HL-60 (cell line): Measurements from ENCODE around the gene NAAA.
"Not testable (repeated sequence)": the region's sequence is repeated elsewhere in the genome, so short reads cannot be mapped to it uniquely, and the experiment has no call there.

ENCODE experiments used
- POLR2AphosphoS5 ChIP-seq: IDR thresholded peaks from 2 replicates; pipeline ENCODE4 v1.6.1; 2012; ENCODE audit warnings: low read depth
- SPI1 ChIP-seq: IDR thresholded peaks from 2 replicates; pipeline ENCODE4 v1.6.1; 2012; ENCODE audit warnings: low read depth, mild to moderate bottlenecking, borderline replicate concordance
- TF ChIP-seq, protein P1 (sequence below): IDR thresholded peaks from one replicate; pipeline ENCODE4 v1.5.1; 2011; ENCODE audit warnings: low read length, control low read depth, inconsistent platforms; ENCODE audit not compliant: insufficient read depth

DNA sequence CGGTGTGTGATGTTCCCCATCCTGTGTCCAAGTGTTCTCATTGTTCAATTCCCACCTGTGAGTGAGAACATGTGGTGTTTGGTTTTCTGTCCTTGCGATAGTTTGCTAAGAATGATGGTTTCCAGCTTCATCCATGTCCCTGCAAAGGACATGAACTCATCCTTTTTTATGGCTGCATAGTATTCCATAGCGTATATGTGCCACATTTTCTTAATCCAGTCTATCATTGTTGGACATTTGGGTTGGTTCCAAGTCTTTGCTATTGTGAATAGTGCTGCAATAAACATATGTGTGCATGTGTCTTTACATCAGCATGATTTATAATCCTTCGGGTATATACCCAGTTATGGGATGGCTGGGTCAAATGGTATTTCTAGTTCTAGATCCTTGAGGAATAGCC lies 21.3 kb upstream of the NAAA start:
- not testable (repeated sequence) for TF ChIP-seq SPI1, POLR2AphosphoS5
- TF ChIP-seq, protein P1, sequence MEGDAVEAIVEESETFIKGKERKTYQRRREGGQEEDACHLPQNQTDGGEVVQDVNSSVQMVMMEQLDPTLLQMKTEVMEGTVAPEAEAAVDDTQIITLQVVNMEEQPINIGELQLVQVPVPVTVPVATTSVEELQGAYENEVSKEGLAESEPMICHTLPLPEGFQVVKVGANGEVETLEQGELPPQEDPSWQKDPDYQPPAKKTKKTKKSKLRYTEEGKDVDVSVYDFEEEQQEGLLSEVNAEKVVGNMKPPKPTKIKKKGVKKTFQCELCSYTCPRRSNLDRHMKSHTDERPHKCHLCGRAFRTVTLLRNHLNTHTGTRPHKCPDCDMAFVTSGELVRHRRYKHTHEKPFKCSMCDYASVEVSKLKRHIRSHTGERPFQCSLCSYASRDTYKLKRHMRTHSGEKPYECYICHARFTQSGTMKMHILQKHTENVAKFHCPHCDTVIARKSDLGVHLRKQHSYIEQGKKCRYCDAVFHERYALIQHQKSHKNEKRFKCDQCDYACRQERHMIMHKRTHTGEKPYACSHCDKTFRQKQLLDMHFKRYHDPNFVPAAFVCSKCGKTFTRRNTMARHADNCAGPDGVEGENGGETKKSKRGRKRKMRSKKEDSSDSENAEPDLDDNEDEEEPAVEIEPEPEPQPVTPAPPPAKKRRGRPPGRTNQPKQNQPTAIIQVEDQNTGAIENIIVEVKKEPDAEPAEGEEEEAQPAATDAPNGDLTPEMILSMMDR: not testable (repeated sequence)
